Measurements from ENCODE around the gene GHRH. TPM values are rescaled to one million over a fixed set of nuclear protein-coding genes. Genes with fewer than 3 reads are reported as not detected.
A peak's percentile ranks its signal among the peaks of the same experiment; 100 is the strongest.

The GHRH gene
- total and polyA plus RNA-seq, 2 of the 4 experiments (the other 2 are of a cell fraction) = not detected

GRCh38 chr20:37223053-37223452 is 38.6 kb downstream of the GHRH start:
- Histone ChIP-seq H3K14ac (replicated peaks; ENCODE audit: low read depth, low read length) (no peak overlapping the region; the same call in 1 of the 2 replicates), H3K79me1 (ENCODE audit: low read depth in 1 of 2, low read length in 2 of 2) (peaks cover 19 to 27% of the 10 kb centered on the region in 2 experiments), H3K4me2 (ENCODE audit: low read depth, low read length) (peak overlapping the region; percentile 71; the same call in 1 of the 2 replicates), H4K91ac (ENCODE audit: insufficient read depth, low read depth, low read length) (no peak overlapping the region), H3K27me3 (ENCODE audit: control insufficient read depth, insufficient read depth, low read length) (no peaks in the 10 kb centered on the region), H3K56ac (ENCODE audit: extremely low read depth, insufficient read depth, low read length) (no peak overlapping the region), H3K4me1 (ENCODE audit: control insufficient read depth, insufficient read depth, low read length) (peaks cover 2% of the 10 kb centered on the region; the same call in 1 of the 2 replicates), H4K8ac (ENCODE audit: low read depth in 2 of 2, low read length in 2 of 2) (peak overlapping the region in 1 of 2 experiments; percentile 81; a peak in 2 of 4 replicates), H2BK5ac (ENCODE audit: low read depth, low read length, poor library complexity, severe bottlenecking) (peak overlapping the region; percentile 63), H2AFZ (replicated peaks; ENCODE audit: low read length, poor library complexity) (peak overlapping the region; percentile 1), H4K5ac (ENCODE audit: low read depth, low read length) (peak overlapping the region; percentile 66; the same call in 1 of the 2 replicates), H2BK15ac (ENCODE audit: low read depth, low read length) (no peak overlapping the region), H2BK20ac (ENCODE audit: low read depth, low read length) (no peak overlapping the region), H3K9ac (ENCODE audit: low read depth, low read length) (no peak overlapping the region; the same call in 1 of the 2 replicates), H2AK9ac (replicated peaks; ENCODE audit: low read depth, low read length, poor library complexity) (no peak overlapping the region), H3K4me3 (ENCODE audit: insufficient read depth, low read depth, low read length) (no peak overlapping the region), H3K18ac (ENCODE audit: low read depth, low read length) (no peak overlapping the region; the same call in 1 of the 2 replicates), H2BK120ac (ENCODE audit: low read depth, low read length) (no peak overlapping the region), H2AK5ac (ENCODE audit: low read depth, low read length) (no peak overlapping the region), H3K36me3 (ENCODE audit: control insufficient read depth, insufficient read depth, low read length) (peaks cover 33% of the 10 kb centered on the region), H3K27ac (ENCODE audit: insufficient read depth, low read length) (no peak overlapping the region), H3K9me3 (ENCODE audit: control insufficient read depth, insufficient read depth, low read length) (no peaks in the 10 kb centered on the region), H3K9me1 (ENCODE audit: insufficient read depth, low read length) (peaks cover 2% of the 10 kb centered on the region; the same call in 1 of the 2 replicates), H3K23ac (ENCODE audit: low read depth, low read length) (no peak overlapping the region), H4K20me1 (ENCODE audit: insufficient read depth, low read length) (no peaks in the 10 kb centered on the region), H3K4ac (ENCODE audit: low read depth, low read length) (no peak overlapping the region)
- ChIA-PET POLR2A (ENCODE audit: unreplicated experiment) (interaction anchor here (0.5 to 0.6 kb wide), 2 partner anchors 11 to 319 kb away, joined by 3 read pairs; no protein-coding TSS in a partner anchor), CTCF (interaction anchor here (0.6 to 1.0 kb wide), 2 partner anchors 59 to 176 kb away, joined by 3 read pairs; no protein-coding TSS in a partner anchor)
- intact Hi-C loops (cut with micrococcal nuclease) (no loop called here), in situ Hi-C loops (cut with MboI; ENCODE audit: low sequenced_read_pairs) (no loop called here), dilution Hi-C loops (cut with HindIII; ENCODE audit: low sequenced_read_pairs, unreplicated experiment) (no loop called here)
- ATAC-seq (ENCODE audit: low read depth) (peak; percentile 99), DNase-seq (peak; percentile 95)
- TF ChIP-seq RCOR1 (IDR thresholded peaks at IDR 0.05; ENCODE audit: insufficient replicate concordance, low read length) (no peak), RFX5 (IDR thresholded peaks at IDR 0.05; ENCODE audit: low read depth, low read length) (no peak), MAZ (IDR thresholded peaks at IDR 0.05; ENCODE audit: borderline replicate concordance, low read depth, low read length) (0 out of 2 replicates have a peak, but pooled peaks have one; percentile 27), BHLHE40 (IDR thresholded peaks at IDR 0.05; ENCODE audit: low read depth, low read length) (no peak), POLR2A (IDR thresholded peaks at IDR 0.05; ENCODE audit: low read depth, low read length) (no peak), SMC3 (IDR thresholded peaks at IDR 0.05; ENCODE audit: low read depth, low read length) (no peak), FOS (IDR thresholded peaks at IDR 0.05; ENCODE audit: low read depth, low read length) (peak; percentile 30; the same call in 1 of the 2 replicates), USF2 (IDR thresholded peaks at IDR 0.05; ENCODE audit: low read depth, low read length) (peak; percentile 95), CEBPB (IDR thresholded peaks at IDR 0.05; ENCODE audit: low read depth, low read length) (peak; percentile 90), RAD21 (IDR thresholded peaks at IDR 0.05; ENCODE audit: low read length) (peak; percentile 6; the same call in 1 of the 2 replicates), MXI1 (IDR thresholded peaks at IDR 0.05; ENCODE audit: borderline replicate concordance, low read depth, low read length) (peak; percentile 87)
- no TSS peak for BruUV-seq (replicated peaks)

Measured in IMR-90 (cell line).